Skeletal muscle tissue (tissue), 4 donors: ENCODE measurements around the gene NUDT22. TPM values are rescaled to one million over a fixed set of nuclear protein-coding genes. Genes with fewer than 3 reads are reported as not detected.
A peak's percentile ranks its signal among the peaks of the same experiment; 100 is the strongest.

ENCODE experiments used
- H3K27ac ChIP-seq: one replicate; pipeline ENCODE4 v1.7.0; 2013; ENCODE audit warnings: mild to moderate bottlenecking, low read depth, low read length, inconsistent platforms
- H3K27me3 ChIP-seq, 3 donors: one replicate each; pipeline ENCODE4 v1.7.0; 2013; ENCODE audit warnings: low read length in 3 of 3; ENCODE audit not compliant: control insufficient read depth in 3 of 3, insufficient read depth in 3 of 3
- H3K36me3 ChIP-seq, 3 donors: one replicate each; pipeline ENCODE4 v1.7.0; 2013; ENCODE audit warnings: low read length in 3 of 3; ENCODE audit not compliant: control insufficient read depth in 3 of 3, insufficient read depth in 3 of 3
- H3K4me1 ChIP-seq, 3 donors: one replicate each; pipeline ENCODE4 v1.7.0; 2013; ENCODE audit warnings: low read length in 3 of 3, mild to moderate bottlenecking in 3 of 3; ENCODE audit not compliant: control insufficient read depth in 3 of 3, insufficient read depth in 3 of 3
- H3K4me3 ChIP-seq, 3 donors: one replicate each; pipeline ENCODE4 v1.7.0; 2013; ENCODE audit warnings: low read length in 3 of 3
- H3K9ac ChIP-seq, 3 donors: one replicate each; pipeline ENCODE4 v1.7.0; 2013; ENCODE audit warnings: low read length in 3 of 3, mild to moderate bottlenecking in 3 of 3, moderate library complexity in 2 of 3, low read depth in 1 of 3
- H3K9me3 ChIP-seq, 3 donors: one replicate each; pipeline ENCODE4 v1.7.0; 2013; ENCODE audit warnings: low read length in 3 of 3; ENCODE audit not compliant: control insufficient read depth in 3 of 3
- total RNA-seq: library from RNA; depleted of rRNA; stranded (reverse); fragments of >200 nt; gene quantifications from one replicate; pipeline ENCODE4 v1.2.3, GENCODE V29; 2014
- donor health status: Osteomylitis.

The NUDT22 gene
- total RNA-seq, 1 donor from 2014 or later = 17.2 TPM

- no peaks in the 10 kb centered on the region for H3K9me3 ChIP-seq
- no peak overlapping the region for H3K27ac ChIP-seq
- peaks cover 17 to 29% (median 19%) of the 10 kb centered on the region in 3 donors for H3K36me3 ChIP-seq
- H3K9ac ChIP-seq = peak overlapping the region in 1 of 3 donors; percentile 8
- H3K4me3 ChIP-seq = no peak overlapping the region
- peaks cover 4 to 8% (median 6%) of the 10 kb centered on the region in 3 donors for H3K4me1 ChIP-seq
- H3K27me3 ChIP-seq = no peaks in the 10 kb centered on the region
These were observed 50.8 kb downstream of the NUDT22 start for GRCh38 chr11:64276653-64277431.

GRCh38 chr11:64278576-64279190 is 52.6 kb downstream of the NUDT22 start:
- H3K4me3 ChIP-seq = no peak overlapping the region
- H3K4me1 ChIP-seq = peaks cover 7 to 10% (median 9%) of the 10 kb centered on the region in 3 donors
- H3K27ac ChIP-seq = no peak overlapping the region
- H3K27me3 ChIP-seq = no peaks in the 10 kb centered on the region
- peak overlapping the region in 1 of 3 donors; percentile 33 for H3K9ac ChIP-seq
- H3K36me3 ChIP-seq = peaks cover 22 to 24% (median 23%) of the 10 kb centered on the region in 3 donors
- no peaks in the 10 kb centered on the region for H3K9me3 ChIP-seq

Other genes with a start within 250 kb of the NUDT22 start
- gene OTUB1, start 239.8 kb upstream of the NUDT22 start, total RNA-seq = 18.3 TPM
- 0.52 TPM for gene FLRT1, start 190.3 kb upstream of the NUDT22 start, total RNA-seq
- 91.9 TPM for gene MACROD1, start 60.2 kb upstream of the NUDT22 start, total RNA-seq
- 69.9 TPM for gene STIP1, start 40.1 kb upstream of the NUDT22 start, total RNA-seq
- gene FERMT3, start 19.6 kb upstream of the NUDT22 start, total RNA-seq = 4.7 TPM
- gene TRPT1, start 88 bp upstream of the NUDT22 start, total RNA-seq = 53.2 TPM
- gene DNAJC4, start 4.3 kb downstream of the NUDT22 start, total RNA-seq = 18.8 TPM
- gene VEGFB, start 8.3 kb downstream of the NUDT22 start, total RNA-seq = 24.5 TPM
- 26.1 TPM for gene FKBP2, start 14.8 kb downstream of the NUDT22 start, total RNA-seq
- gene PPP1R14B, start 20.7 kb downstream of the NUDT22 start, total RNA-seq = 95.0 TPM
- 9.4 TPM for gene PLCB3, start 25.3 kb downstream of the NUDT22 start, total RNA-seq
- 23.5 TPM for gene BAD, start 58.4 kb downstream of the NUDT22 start, total RNA-seq
- gene GPR137, start 59.6 kb downstream of the NUDT22 start, total RNA-seq = 6.3 TPM
- not detected for gene KCNK4, start 65.0 kb downstream of the NUDT22 start, total RNA-seq
- not detected for gene CATSPERZ, start 74.1 kb downstream of the NUDT22 start, total RNA-seq
- gene ESRRA, start 79.2 kb downstream of the NUDT22 start, total RNA-seq = 35.0 TPM
- 247 TPM for gene TRMT112, start 91.3 kb downstream of the NUDT22 start, total RNA-seq
- 144 TPM for gene PRDX5, start 91.8 kb downstream of the NUDT22 start, total RNA-seq
- gene CCDC88B, start 113.9 kb downstream of the NUDT22 start, total RNA-seq = 2.6 TPM
- 13.6 TPM for gene RPS6KA4, start 132.9 kb downstream of the NUDT22 start, total RNA-seq